DMS79 treated with DMSO at 0.1 percent for 48 hours (cell line): ENCODE data around the gene ZNF322.
"Not testable (repeated sequence)": the region's sequence is repeated elsewhere in the genome, so short reads cannot be mapped to it uniquely, and the experiment has no call there.

Experiments
- DNase-seq: peaks from one replicate; lab custom pipeline; 2025; lab: John Stamatoyannopoulos, UW

ZNF322 gene, protein sequence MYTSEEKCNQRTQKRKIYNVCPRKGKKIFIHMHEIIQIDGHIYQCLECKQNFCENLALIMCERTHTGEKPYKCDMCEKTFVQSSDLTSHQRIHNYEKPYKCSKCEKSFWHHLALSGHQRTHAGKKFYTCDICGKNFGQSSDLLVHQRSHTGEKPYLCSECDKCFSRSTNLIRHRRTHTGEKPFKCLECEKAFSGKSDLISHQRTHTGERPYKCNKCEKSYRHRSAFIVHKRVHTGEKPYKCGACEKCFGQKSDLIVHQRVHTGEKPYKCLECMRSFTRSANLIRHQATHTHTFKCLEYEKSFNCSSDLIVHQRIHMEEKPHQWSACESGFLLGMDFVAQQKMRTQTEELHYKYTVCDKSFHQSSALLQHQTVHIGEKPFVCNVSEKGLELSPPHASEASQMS

GRCh38 chr6:26659042-26659999 is at the start of gene ZNF322:
Gene ZNF322, minus strand, starts transcription at chr6:26659746. Its CDS starts 21,193 bp downstream, at chr6:26638553.
- peak; percentile 66 for DNase-seq

DNA sequence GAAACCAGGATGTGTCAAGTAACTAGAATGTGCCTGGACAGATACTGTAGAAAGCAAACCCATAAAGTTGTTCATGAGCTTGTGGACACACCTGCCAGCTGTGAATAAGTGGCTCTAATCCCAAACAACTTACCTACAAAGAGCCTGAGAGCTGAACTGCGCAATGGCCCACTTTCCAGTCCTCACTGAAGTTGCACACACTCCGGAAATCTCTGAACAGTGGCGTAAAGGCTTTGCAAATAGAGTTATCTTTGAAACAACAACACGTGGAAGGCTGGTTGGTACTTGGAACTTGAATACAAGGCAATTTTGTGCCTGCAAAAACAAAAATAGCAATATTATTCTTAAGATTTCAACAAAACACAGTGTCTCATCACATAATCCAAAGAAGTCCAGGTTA is 46.2 kb upstream of the ZNF322 start:
- not testable (repeated sequence) for DNase-seq

DNA sequence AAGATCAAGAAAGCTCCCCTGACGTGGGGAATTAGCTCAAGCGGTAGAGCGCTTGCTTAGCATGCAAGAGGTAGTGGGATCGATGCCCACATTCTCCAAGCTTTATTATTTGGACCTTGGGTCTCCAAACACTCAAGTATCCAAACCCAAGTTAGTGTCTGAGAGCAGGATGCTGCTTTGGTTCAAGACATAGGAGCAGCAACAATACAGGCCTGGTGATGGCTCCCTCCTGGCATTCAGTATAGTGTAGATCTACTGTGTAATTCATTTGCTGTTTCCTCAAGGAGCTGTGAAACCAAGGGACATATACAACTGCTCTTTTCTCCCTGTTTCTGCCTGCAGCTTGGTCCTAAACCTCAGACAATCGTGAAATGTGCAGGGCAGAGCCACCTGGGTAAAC is 45.8 kb upstream of the ZNF322 start:
- not testable (repeated sequence) for DNase-seq

GRCh38 chr6:26701023-26701747 is 41.6 kb upstream of the ZNF322 start:
- not testable (repeated sequence) for DNase-seq

DNA sequence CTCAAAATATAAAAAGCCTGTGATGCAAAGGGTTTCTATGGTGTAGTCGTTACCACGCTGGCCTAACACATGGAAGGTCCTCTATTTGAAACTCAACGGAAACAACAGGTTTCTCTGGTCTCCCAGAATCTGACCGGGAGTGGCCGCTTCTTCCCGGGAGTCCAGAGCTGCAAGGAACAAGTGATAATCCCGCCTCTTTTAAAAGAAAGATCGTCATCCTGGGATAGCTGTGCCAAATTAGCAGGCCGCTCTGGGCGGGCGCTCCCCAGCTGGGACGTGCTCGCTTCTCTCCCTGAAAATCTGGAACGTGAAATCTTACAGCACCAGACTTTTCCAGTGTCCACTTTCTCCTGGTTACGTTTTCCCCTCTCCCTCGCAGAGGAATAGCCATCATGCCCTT is 38.0 kb upstream of the ZNF322 start:
- not testable (repeated sequence) for DNase-seq

DNA sequence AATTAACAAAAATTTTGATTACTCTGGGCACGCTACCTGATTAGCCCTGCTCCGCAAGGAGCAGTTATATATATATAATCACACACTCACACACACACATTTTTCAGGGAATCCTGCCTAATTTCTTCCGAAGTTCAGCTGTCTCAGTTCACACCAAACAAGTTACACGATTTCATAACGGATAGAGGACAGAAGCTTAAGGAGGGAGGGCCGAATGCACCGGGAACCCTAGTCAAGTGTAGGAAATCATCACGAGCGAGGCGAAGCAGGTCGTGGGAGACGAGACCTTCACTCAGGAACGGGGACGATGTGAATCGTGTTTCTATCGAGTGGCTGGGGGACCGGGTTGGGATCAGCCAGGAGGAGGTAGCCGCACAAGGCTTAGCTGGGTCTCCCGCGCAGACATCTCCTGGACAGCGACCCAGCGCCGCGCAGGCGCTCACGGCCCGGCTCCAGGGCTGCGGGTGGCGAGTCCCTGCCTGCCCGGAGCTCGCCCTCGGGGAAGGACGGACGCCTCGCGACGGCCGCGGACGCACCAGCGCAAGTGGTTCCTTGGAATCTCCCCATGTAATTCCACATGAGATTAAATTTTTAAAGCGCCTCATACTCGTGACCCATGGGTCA is 29.9 kb upstream of the ZNF322 start:
- DNase-seq, result not testable (repeated sequence)

- not testable (repeated sequence) for DNase-seq
These were observed 23.0 kb upstream of the ZNF322 start for GRCh38 chr6:26682435-26683042.

GRCh38 chr6:26673287-26673686 is 13.7 kb upstream of the ZNF322 start:
- DNase-seq, result not testable (repeated sequence)

- not testable (repeated sequence) for DNase-seq
These were observed 11.0 kb upstream of the ZNF322 start for GRCh38 chr6:26670558-26670957.

DNA sequence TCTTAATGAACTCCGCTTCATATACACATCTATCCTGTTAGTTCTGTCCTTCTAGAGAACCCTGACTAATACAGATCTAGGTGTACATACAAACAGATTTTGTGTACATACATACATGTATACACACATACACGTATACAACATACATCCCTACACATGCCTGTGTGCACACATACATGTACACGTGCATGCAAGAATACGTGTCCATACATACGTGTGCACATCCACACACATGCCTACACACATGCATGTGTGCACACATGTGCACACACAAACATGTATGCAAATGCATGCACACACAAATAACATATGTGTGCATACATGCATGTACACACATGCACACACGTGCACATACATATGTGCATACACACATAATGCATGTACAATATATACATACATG is 10.5 kb upstream of the ZNF322 start:
- DNase-seq, result not testable (repeated sequence)

DNA sequence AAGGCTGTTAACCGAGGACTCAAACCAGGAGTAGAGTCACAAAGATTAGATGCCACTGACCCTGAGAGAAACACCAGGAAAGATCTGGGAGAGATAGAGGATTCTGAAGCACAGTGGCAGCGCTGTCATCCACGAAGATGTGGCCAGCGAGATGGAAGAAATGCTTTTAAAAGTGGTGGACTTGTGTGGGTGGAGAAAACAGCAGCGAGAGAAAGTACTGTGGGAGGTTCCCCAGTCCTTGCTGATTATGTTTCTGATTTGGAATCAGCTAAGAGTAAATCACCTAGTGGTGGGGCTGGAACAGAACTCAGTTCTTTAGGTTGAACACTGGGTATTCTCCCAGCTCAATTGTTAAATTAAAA is 435 bp upstream of the ZNF322 start:
- DNase-seq, result no peak

DNA sequence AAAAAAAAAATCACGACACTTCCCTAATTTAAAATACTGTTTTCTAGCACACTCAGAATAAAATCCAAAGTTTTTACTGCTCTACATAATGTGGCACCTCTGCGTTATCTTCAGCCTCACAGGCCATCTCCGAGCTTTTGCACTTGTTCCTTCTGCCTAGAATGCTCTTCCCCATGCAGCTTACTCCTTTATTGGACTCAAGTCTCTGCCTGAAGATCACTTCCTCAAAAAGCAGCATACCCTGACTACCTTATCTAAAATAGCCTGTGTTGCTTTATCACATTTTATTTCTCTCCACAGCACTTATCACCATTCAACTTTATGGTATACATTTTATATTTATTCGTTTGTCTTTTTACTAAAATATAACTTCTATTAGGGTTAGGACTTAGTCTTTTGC is 2.3 kb downstream of the ZNF322 start:
- DNase-seq, result no peak

- DNase-seq, result no peak
These were observed 6.5 kb downstream of the ZNF322 start for GRCh38 chr6:26653007-26653406.

DNA sequence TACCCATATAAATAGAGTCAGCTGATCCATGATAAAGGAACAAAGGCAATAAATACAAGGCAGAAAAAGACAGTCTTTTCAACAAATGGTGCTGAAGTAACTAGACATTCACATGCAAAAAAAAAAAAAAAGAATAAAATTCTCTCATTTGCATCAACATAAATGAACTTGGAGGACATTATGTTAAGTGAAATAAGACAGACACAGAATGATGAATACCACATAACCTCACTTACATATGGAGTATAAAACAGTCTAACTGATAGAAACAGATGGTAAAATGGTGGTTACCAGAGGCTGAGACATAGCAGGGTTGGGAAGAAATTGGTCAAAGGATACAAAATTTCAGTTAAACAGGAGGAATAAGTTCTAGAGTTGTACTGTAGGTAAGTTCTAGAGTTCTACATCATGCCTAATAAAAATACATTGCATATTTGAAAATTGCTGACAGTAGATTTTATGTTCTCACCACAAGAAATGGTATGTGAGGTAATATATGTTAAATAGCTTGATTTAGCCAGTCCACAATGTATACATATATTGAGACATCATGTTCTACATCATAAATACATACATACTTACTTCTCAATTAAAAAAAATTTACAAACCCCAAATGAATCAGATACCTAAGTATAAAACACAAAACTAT is 8.3 kb downstream of the ZNF322 start:
- no peak for DNase-seq

GRCh38 chr6:26646074-26646473 is 13.5 kb downstream of the ZNF322 start:
- DNase-seq, result no peak

DNA sequence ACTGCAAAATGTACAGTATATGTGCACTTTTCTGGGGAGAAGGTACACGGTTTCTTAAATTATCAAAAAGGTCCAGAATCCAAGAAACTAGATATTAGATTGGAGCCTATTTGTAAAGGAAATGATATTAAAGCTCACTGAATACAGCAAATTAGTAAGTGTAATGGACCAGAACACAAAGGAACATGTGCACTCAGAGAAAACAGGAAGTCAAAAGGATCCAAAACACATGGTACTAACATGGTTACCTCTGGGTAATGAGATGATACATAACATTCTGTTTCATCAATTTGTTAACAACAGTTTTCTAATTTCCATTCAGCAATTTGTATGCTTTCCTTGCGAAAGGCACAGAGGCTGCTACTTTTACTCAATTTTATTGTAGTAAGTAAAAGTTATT is 18.7 kb downstream of the ZNF322 start:
- no peak for DNase-seq

GRCh38 chr6:26629359-26629758 is 30.2 kb downstream of the ZNF322 start:
- DNase-seq, result no peak

DNA sequence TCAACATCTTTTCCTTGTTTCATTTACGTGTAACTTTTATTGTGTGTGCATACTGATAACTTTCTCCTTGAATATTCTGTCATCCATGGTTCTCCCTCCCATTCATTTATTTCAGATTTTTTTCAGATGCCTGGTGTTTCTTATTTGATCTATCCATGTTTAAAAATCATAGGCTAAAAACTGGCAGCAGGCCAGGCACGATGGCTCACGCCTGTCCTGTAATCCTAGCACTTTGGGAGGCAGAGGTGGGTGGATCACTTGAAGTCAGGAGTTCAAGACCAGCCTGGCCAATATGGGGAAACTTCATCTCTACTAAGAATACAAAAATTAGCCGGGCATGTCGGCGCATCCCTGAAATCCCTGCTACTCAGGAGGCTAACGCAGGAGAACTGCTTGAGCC is 31.7 kb downstream of the ZNF322 start:
- DNase-seq, result no peak

DNA sequence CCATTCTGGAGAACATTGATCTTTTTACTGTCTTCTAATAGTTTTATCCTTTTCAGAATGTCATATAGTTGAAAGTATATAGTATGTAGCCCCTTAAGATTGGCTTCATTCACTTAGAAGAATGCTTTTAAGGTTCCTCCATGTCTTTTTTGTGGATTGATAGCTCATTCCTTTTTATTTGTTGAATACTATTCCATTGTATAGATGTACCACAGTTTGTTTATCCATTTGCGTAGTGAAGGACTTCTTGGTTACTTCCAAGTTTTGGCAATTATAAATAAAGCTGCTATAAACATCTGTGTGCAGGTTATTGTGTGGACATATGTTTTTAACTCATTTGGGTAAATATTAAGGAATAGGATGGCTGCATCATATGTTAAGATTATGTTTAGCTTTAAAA is 35.0 kb downstream of the ZNF322 start:
- DNase-seq, result no peak

GRCh38 chr6:26623339-26623859 is 36.1 kb downstream of the ZNF322 start:
- no peak for DNase-seq
